ENCODE results near the gene MAP4. TPM values are rescaled to one million over a fixed set of nuclear protein-coding genes. Genes with fewer than 3 reads are reported as not detected.

Gene MAP4
- total RNA-seq, 1 donor = 158 TPM

DNA sequence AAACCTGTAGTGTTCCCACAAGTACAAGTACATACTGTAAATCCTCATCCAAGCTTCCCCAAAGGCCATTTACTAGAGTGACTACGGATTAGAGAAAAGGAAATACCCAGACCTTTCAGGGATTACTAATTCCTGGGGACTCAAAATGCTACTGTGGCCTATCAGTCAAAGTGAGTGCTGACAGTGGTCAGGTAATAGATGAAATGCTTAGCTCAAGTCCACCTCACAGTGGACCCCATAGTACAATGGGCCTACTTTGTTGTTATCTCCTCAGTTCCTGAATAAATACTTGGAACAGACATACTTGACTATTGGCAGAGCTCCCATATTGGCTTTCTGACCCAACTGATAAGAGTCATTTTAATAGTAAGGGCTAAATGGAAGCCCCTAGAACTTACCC lies 61.6 kb downstream of the MAP4 start:
- Histone ChIP-seq H4K20me1 (ENCODE audit: insufficient read depth, low read length) (peaks cover 41% of the 10 kb centered on the region), H3K79me2 (ENCODE audit: insufficient read depth, low read length) (peaks cover 64% of the 10 kb centered on the region)
- DNase-seq (ENCODE audit: insufficient read length, low spot score, missing footprints) = no peak

DNA sequence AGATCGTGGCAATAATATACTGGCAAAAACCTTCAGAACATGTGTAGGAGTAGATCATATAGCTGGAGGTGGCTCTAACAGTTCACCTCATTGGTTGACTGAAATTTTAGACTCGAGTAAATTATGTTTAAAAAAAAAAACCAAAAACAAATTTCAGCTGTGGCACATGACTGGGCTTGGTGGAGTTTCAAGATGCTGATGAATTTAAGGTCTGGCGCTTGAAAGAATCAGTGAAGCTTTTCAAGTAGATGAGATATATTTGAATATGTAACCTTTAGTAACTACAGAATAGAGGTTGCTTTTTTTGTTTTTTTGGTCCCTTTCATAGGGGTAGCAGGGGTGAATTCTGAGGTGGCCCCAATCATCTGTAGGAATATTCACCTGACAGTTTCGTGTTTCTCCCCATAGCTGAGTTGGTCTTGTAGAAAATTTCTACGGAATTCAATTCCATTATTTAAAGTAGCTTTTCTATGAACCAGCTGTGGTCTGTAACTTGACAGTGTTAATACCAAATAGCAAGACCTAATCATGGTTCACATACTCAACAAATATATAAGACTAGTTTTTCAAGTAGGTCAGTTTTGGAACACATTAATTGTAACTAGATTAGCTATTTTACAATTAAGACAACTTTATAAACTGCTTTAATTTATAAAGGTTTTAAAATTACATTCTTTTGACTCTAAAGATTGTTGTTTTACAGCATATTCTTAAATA lies 65.6 kb downstream of the MAP4 start:
- H3K4me1 ChIP-seq (ENCODE audit: insufficient read depth, low read length) = no peaks in the 10 kb centered on the region
- no peak overlapping the region for H3K4me3 ChIP-seq (ENCODE audit: insufficient read depth, low read length)
- no peak for DNase-seq (ENCODE audit: insufficient read length, low spot score, missing footprints)
- H3K4me2 ChIP-seq (ENCODE audit: insufficient read depth, low read length) = no peak overlapping the region
- peaks cover 66% of the 10 kb centered on the region for H3K79me2 ChIP-seq (ENCODE audit: insufficient read depth, low read length)
- no peaks in the 10 kb centered on the region for H3K27me3 ChIP-seq (ENCODE audit: insufficient read depth, low read length)
- H3K27ac ChIP-seq (ENCODE audit: low read depth, low read length) = no peak overlapping the region
- H3K9me3 ChIP-seq (ENCODE audit: low read depth, low read length) = no peaks in the 10 kb centered on the region
- peaks cover 26% of the 10 kb centered on the region for H4K20me1 ChIP-seq (ENCODE audit: insufficient read depth, low read length)
- H2AFZ ChIP-seq (ENCODE audit: low read length) = no peak overlapping the region
- no peaks in the 10 kb centered on the region for H3K36me3 ChIP-seq (ENCODE audit: insufficient read depth, low read length)
- TF ChIP-seq, protein P1, sequence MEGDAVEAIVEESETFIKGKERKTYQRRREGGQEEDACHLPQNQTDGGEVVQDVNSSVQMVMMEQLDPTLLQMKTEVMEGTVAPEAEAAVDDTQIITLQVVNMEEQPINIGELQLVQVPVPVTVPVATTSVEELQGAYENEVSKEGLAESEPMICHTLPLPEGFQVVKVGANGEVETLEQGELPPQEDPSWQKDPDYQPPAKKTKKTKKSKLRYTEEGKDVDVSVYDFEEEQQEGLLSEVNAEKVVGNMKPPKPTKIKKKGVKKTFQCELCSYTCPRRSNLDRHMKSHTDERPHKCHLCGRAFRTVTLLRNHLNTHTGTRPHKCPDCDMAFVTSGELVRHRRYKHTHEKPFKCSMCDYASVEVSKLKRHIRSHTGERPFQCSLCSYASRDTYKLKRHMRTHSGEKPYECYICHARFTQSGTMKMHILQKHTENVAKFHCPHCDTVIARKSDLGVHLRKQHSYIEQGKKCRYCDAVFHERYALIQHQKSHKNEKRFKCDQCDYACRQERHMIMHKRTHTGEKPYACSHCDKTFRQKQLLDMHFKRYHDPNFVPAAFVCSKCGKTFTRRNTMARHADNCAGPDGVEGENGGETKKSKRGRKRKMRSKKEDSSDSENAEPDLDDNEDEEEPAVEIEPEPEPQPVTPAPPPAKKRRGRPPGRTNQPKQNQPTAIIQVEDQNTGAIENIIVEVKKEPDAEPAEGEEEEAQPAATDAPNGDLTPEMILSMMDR (IDR thresholded peaks at IDR 0.05; ENCODE audit: extremely low read depth, low read depth, low read length) = no peak

More for the DNA sequence above, 61.6 kb downstream of the MAP4 start:
- H3K4me1 ChIP-seq (ENCODE audit: insufficient read depth, low read length) = no peaks in the 10 kb centered on the region
- no peak overlapping the region for H3K4me2 ChIP-seq (ENCODE audit: insufficient read depth, low read length)
- no peak overlapping the region for H3K27ac ChIP-seq (ENCODE audit: low read depth, low read length)
- H3K4me3 ChIP-seq (ENCODE audit: insufficient read depth, low read length) = no peak overlapping the region
- no peak overlapping the region for H2AFZ ChIP-seq (ENCODE audit: low read length)
- TF ChIP-seq, protein P1 (IDR thresholded peaks at IDR 0.05; ENCODE audit: extremely low read depth, low read depth, low read length) = no peak
- H3K36me3 ChIP-seq (ENCODE audit: insufficient read depth, low read length) = no peaks in the 10 kb centered on the region
- no peaks in the 10 kb centered on the region for H3K27me3 ChIP-seq (ENCODE audit: insufficient read depth, low read length)
- no peaks in the 10 kb centered on the region for H3K9me3 ChIP-seq (ENCODE audit: low read depth, low read length)

DNA sequence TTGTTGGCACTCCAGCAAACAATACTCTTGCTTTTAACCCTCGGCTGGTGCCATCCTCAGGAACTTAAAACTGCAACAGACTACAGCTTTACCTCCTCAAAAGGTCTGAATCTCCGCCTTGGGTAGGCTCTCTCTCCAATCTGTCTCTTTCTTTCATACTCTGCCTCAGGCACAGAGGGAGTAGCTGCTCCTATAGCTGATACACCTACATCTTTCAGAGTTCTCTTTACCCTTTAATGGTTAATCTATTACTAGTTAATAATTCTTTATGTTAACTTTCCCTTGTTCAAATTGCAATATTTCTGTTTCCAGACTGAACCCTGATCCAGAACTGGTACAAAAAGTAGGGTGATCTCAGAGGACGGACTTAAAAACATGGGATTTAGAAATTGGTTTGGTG lies 66.2 kb downstream of the MAP4 start:
- peaks cover 24% of the 10 kb centered on the region for H4K20me1 ChIP-seq (ENCODE audit: insufficient read depth, low read length)

DNA sequence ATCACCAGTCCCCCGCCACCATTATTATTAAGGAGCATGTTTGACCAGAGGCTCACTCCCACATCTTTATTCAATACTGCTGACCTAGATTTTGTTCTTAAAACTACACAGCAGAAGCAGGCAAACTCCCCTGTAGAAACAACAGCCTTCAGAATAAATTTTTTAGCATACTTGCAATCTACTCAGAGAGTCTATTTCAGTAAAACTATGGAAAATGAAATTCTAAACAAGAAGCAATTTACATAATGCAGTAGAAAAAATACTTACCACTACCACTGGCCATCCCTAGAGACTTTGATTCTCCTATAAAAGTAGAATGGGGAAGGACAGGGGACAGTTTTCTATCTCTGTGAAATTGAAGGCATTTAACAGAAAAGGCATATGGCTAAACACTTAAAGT lies 76.0 kb downstream of the MAP4 start:
- H3K27me3 ChIP-seq (ENCODE audit: insufficient read depth, low read length) = no peaks in the 10 kb centered on the region
- H3K79me2 ChIP-seq (ENCODE audit: insufficient read depth, low read length) = peaks cover 70% of the 10 kb centered on the region
- H2AFZ ChIP-seq (ENCODE audit: low read length) = no peak overlapping the region
- DNase-seq (ENCODE audit: insufficient read length, low spot score, missing footprints) = no peak
- no peaks in the 10 kb centered on the region for H3K36me3 ChIP-seq (ENCODE audit: insufficient read depth, low read length)
- H3K4me3 ChIP-seq (ENCODE audit: insufficient read depth, low read length) = no peak overlapping the region
- H3K9me3 ChIP-seq (ENCODE audit: low read depth, low read length) = no peaks in the 10 kb centered on the region
- H4K20me1 ChIP-seq (ENCODE audit: insufficient read depth, low read length) = peaks cover 38% of the 10 kb centered on the region
- H3K27ac ChIP-seq (ENCODE audit: low read depth, low read length) = no peak overlapping the region
- no peak overlapping the region for H3K4me2 ChIP-seq (ENCODE audit: insufficient read depth, low read length)
- no peaks in the 10 kb centered on the region for H3K4me1 ChIP-seq (ENCODE audit: insufficient read depth, low read length)
- TF ChIP-seq, protein P1 (IDR thresholded peaks at IDR 0.05; ENCODE audit: extremely low read depth, low read depth, low read length) = no peak

More for the DNA sequence above, 66.2 kb downstream of the MAP4 start:
- no peaks in the 10 kb centered on the region for H3K9me3 ChIP-seq (ENCODE audit: low read depth, low read length)
- DNase-seq (ENCODE audit: insufficient read length, low spot score, missing footprints) = no peak
- H3K36me3 ChIP-seq (ENCODE audit: insufficient read depth, low read length) = no peaks in the 10 kb centered on the region
- H3K27ac ChIP-seq (ENCODE audit: low read depth, low read length) = no peak overlapping the region
- H3K79me2 ChIP-seq (ENCODE audit: insufficient read depth, low read length) = peaks cover 64% of the 10 kb centered on the region
- H3K27me3 ChIP-seq (ENCODE audit: insufficient read depth, low read length) = no peaks in the 10 kb centered on the region
- no peak overlapping the region for H3K4me2 ChIP-seq (ENCODE audit: insufficient read depth, low read length)
- H3K4me1 ChIP-seq (ENCODE audit: insufficient read depth, low read length) = no peaks in the 10 kb centered on the region
- H3K4me3 ChIP-seq (ENCODE audit: insufficient read depth, low read length) = no peak overlapping the region
- H2AFZ ChIP-seq (ENCODE audit: low read length) = no peak overlapping the region
- TF ChIP-seq, protein P1 (IDR thresholded peaks at IDR 0.05; ENCODE audit: extremely low read depth, low read depth, low read length) = no peak
